ENCODE measurements around the gene CES5A. TPM values are rescaled to one million over a fixed set of nuclear protein-coding genes. Genes with fewer than 3 reads are reported as not detected.
"Not testable (repeated sequence)": the region's sequence is repeated elsewhere in the genome, so short reads cannot be mapped to it uniquely, and the experiment has no call there.

The CES5A gene
- total RNA-seq, 1 donor from 2014 or later, result not detected

DNA sequence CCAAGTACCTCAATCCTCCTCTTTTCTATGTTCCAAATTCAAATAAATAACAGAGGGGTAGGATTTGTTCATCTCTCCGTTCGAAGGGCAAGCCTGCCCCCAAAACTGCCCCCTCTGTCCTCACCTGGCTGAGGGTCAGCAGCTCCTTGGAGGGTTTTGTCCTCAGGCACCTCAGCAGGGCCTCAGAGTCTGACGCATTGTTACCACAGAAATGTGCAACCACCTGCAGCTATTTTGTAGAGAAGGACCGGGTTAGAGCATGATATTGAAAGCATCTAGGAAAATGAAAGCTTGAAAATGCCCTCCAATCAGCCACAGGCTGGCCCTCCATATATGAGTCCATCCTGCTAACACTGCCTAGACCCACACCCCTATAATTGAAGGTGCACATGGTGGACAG lies 13.9 kb downstream of the CES5A start:
- TF ChIP-seq, protein P1, sequence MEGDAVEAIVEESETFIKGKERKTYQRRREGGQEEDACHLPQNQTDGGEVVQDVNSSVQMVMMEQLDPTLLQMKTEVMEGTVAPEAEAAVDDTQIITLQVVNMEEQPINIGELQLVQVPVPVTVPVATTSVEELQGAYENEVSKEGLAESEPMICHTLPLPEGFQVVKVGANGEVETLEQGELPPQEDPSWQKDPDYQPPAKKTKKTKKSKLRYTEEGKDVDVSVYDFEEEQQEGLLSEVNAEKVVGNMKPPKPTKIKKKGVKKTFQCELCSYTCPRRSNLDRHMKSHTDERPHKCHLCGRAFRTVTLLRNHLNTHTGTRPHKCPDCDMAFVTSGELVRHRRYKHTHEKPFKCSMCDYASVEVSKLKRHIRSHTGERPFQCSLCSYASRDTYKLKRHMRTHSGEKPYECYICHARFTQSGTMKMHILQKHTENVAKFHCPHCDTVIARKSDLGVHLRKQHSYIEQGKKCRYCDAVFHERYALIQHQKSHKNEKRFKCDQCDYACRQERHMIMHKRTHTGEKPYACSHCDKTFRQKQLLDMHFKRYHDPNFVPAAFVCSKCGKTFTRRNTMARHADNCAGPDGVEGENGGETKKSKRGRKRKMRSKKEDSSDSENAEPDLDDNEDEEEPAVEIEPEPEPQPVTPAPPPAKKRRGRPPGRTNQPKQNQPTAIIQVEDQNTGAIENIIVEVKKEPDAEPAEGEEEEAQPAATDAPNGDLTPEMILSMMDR (IDR thresholded peaks at IDR 0.05; ENCODE audit: insufficient read depth, low read length, severe bottlenecking), result no peak
- H3K36me3 ChIP-seq (ENCODE audit: control insufficient read depth, insufficient read depth, low read length), result no peaks in the 10 kb centered on the region
- FAIRE-seq (no peak), DNase-seq (ENCODE audit: low read depth) (no peak)
- H3K27me3 ChIP-seq (ENCODE audit: control insufficient read depth, insufficient read depth, low read length), result no peaks in the 10 kb centered on the region
- no peak overlapping the region for H3K4me3 ChIP-seq (ENCODE audit: low read depth, low read length)

DNA sequence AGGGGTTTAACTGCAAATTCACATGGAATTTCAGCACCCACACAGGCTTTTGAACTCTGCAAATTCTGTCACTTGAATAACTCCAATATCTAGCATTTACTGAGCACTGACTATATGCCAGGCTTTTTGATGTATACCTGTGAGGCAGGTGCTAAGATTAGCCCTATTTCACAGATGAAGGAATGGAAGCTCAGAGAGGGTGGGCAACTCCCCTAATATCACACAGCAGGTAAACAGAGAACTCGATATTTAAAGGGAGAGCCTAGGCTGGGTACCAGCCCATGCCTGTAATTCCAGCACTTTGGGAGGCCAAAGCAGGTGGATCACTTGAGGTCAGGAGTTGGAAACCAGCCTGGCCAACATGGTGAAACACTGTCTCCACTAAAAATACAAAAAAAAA lies 17.5 kb downstream of the CES5A start:
- not testable (repeated sequence) for FAIRE-seq

DNA sequence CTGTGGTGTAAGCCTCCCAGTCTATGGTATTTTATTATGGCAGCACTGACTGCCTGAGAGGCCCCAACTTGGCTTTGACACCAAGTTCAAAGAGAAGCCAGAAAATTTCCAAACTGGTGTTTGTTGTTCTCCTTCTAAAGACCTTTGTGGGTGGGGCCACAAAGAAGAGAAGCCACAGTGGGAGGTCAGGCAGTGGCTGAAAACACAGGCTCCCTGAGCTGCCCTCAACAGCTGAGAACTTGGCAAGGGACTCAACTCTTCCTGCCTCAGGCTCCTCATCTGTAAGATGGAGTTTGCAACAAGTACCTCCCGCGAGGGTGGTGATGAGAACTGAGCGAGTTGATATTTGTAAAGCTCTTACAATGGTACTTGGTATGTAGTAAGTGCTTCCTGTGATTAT lies 18.2 kb downstream of the CES5A start:
- H3K27me3 ChIP-seq (ENCODE audit: control insufficient read depth, insufficient read depth, low read length), result no peaks in the 10 kb centered on the region
- TF ChIP-seq, protein P1 (IDR thresholded peaks at IDR 0.05; ENCODE audit: insufficient read depth, low read length, severe bottlenecking), result no peak
- no peak for DNase-seq (ENCODE audit: low read depth)
- no peaks in the 10 kb centered on the region for H3K36me3 ChIP-seq (ENCODE audit: control insufficient read depth, insufficient read depth, low read length)
- no peak for FAIRE-seq
- no peak overlapping the region for H3K4me3 ChIP-seq (ENCODE audit: low read depth, low read length)

More for the DNA sequence above, 17.5 kb downstream of the CES5A start:
- H3K36me3 ChIP-seq (ENCODE audit: control insufficient read depth, insufficient read depth, low read length); H3K27me3 ChIP-seq (ENCODE audit: control insufficient read depth, insufficient read depth, low read length); DNase-seq (ENCODE audit: low read depth); H3K4me3 ChIP-seq (ENCODE audit: low read depth, low read length): not testable (repeated sequence)

DNA sequence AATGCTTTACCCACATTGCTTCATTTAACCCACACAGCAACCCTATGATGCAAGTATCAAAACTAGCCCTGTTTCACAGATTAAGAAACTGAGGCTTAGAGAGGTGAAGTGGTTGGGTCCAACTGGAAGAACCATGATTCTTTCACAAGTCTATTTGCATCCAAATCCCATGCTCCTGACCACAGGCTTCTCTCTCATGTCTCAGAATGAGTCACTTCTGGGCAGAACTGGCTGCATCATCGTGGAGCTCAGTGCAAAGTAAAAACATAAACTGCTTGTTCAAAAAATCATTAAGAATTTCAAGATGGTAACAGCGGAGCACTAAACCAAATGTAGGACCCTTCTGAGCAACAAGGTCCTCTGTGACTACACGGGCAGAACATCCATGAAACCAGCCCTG lies 22.1 kb downstream of the CES5A start:
- FAIRE-seq, result peak; percentile 47
- Histone ChIP-seq H3K27me3 (ENCODE audit: control insufficient read depth, insufficient read depth, low read length) (no peaks in the 10 kb centered on the region), H3K4me3 (ENCODE audit: low read depth, low read length) (no peak overlapping the region), H3K36me3 (ENCODE audit: control insufficient read depth, insufficient read depth, low read length) (no peaks in the 10 kb centered on the region)
- TF ChIP-seq, protein P1 (IDR thresholded peaks at IDR 0.05; ENCODE audit: insufficient read depth, low read length, severe bottlenecking), result no peak
- peak; percentile 35 for DNase-seq (ENCODE audit: low read depth)

DNA sequence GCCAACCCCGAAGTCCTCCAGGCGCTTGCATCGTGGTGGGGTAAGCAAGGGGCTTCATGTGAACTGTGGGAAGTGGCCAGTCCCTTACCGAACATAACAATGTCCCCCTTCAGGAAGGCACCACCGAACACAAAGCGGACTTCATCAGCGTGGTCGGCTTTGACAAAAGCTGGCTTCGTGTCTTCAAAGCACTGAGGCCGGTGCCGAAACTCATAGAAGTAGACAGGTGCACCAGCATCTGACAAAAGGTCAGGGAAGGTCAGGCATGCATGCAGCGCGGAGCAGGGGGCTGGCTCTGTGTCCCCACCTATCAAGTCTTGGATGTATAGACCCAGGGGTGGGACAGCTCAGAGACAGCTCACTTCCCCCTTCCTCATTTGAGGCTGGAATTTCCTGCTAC lies 25.6 kb downstream of the CES5A start:
- Histone ChIP-seq H3K36me3 (ENCODE audit: control insufficient read depth, insufficient read depth, low read length) (no peaks in the 10 kb centered on the region), H3K27me3 (ENCODE audit: control insufficient read depth, insufficient read depth, low read length) (no peaks in the 10 kb centered on the region), H3K4me3 (ENCODE audit: low read depth, low read length) (no peak overlapping the region)
- DNase-seq (ENCODE audit: low read depth) (no peak), FAIRE-seq (no peak)
- TF ChIP-seq, protein P1 (IDR thresholded peaks at IDR 0.05; ENCODE audit: insufficient read depth, low read length, severe bottlenecking), result no peak

DNA sequence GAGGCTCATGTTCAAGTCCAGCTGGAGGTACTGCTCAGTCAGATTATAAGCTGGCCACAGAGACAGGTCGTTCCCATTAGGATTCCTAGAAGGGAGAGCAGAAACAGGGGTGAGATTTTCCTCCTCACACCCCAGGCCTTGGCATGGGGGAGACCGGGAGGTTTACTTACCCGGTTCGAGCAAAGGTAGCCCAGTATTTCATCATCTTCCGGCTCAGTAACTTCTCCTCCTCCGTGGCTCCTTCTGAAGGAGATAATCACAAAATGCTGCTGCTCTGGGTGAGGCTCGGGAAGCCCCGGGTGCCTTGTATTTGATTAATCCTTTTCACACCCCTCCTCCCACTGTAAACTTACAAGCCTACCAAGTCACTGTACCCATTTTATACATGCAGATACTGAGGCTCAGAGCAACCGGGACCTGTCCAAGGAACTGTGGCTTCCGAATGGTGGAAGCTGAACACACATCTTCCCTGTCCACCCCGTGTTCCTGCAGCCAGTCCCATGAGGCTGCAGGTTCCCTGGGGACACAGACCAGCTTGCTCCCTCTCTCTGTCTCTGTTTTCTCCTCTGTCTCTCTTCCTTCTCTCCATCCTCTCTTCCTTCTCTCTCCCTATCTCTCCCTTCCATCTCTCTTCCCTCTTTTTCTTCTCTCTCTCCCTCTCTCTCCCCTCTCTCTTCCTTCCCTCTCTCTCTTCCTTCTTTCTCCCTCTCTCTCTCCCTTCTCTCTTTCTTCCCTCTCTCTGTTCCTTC lies 28.4 kb downstream of the CES5A start:
- FAIRE-seq (peak; percentile 70), DNase-seq (ENCODE audit: low read depth) (no peak)
- Histone ChIP-seq H3K27me3 (ENCODE audit: control insufficient read depth, insufficient read depth, low read length) (no peaks in the 10 kb centered on the region), H3K4me3 (ENCODE audit: low read depth, low read length) (no peak overlapping the region), H3K36me3 (ENCODE audit: control insufficient read depth, insufficient read depth, low read length) (no peaks in the 10 kb centered on the region)
- TF ChIP-seq, protein P1 (IDR thresholded peaks at IDR 0.05; ENCODE audit: insufficient read depth, low read length, severe bottlenecking), result no peak

Data from bronchial epithelial cell (primary cell).